Neural cell (in vitro differentiated cells): ENCODE measurements around the gene VAV2. TPM values are rescaled to one million over a fixed set of nuclear protein-coding genes. Genes with fewer than 3 reads are reported as not detected.

ENCODE experiments used
- H2AFZ ChIP-seq: fragments of 200-600, 300-800 bp; sonication (generic), shearing (Covaris generic); 2 replicates; pipeline ENCODE4 v1.6.0; 2014; ENCODE audit warnings: low read depth, mild to moderate bottlenecking, antibody characterized with exemption, low read length, moderate library complexity
- H3F3A ChIP-seq: fragments of 200-600 bp; shearing (Covaris generic); 2 replicates; pipeline ENCODE4 v1.6.1; 2016; ENCODE audit warnings: mild to moderate bottlenecking, moderate library complexity, mixed read lengths, antibody characterized with exemption, low read length; ENCODE audit not compliant: insufficient read depth, poor library complexity, severe bottlenecking
- H3K27ac ChIP-seq: fragments of 200-600, 300-800 bp; sonication (generic), shearing (Covaris generic); 2 replicates; pipeline ENCODE4 v1.5.1; 2014; ENCODE audit warnings: mild to moderate bottlenecking, low read length, moderate library complexity
- H3K27me3 ChIP-seq: fragments of 300-800, 200-600 bp; sonication (generic), shearing (Covaris generic); 2 replicates; pipeline ENCODE4 v1.6.0; 2014; ENCODE audit warnings: mild to moderate bottlenecking, low read depth, low read length, moderate library complexity; ENCODE audit not compliant: insufficient read depth
- H3K36me3 ChIP-seq: fragments of 300-800, 200-600 bp; sonication (generic), shearing (Covaris generic); 2 replicates; pipeline ENCODE4 v1.5.1; 2014; ENCODE audit warnings: mild to moderate bottlenecking, antibody characterized with exemption, low read length, moderate library complexity; ENCODE audit not compliant: insufficient read depth
- H3K4me2 ChIP-seq: fragments of 300-800, 200-600 bp; sonication (generic), shearing (Covaris generic); 2 replicates; pipeline ENCODE4 v1.6.0; 2014; ENCODE audit warnings: mild to moderate bottlenecking, low read length
- H3K4me3 ChIP-seq: fragments of 300-800, 200-600 bp; sonication (generic), shearing (Covaris generic); 2 replicates; pipeline ENCODE4 v1.5.1; 2014; ENCODE audit warnings: mild to moderate bottlenecking, low read length, moderate library complexity
- H3K79me2 ChIP-seq: fragments of 200-600 bp; shearing (Covaris generic); replicated peaks from 2 replicates; pipeline ENCODE4 v1.6.0; 2014; ENCODE audit warnings: mild to moderate bottlenecking, low read length, moderate library complexity; ENCODE audit not compliant: insufficient read depth
- H3K9ac ChIP-seq: fragments of 300-800, 200-600 bp; sonication (generic), shearing (Covaris generic); 2 replicates; pipeline ENCODE4 v1.6.1; 2016; ENCODE audit warnings: mild to moderate bottlenecking, low read length, mixed read lengths
- H3K9me2 ChIP-seq: fragments of 200-600 bp; shearing (Covaris generic); 2 replicates; pipeline ENCODE4 v1.6.1; 2016; ENCODE audit warnings: mild to moderate bottlenecking, low read length, mixed read lengths; ENCODE audit not compliant: insufficient read depth
- H3K9me3 ChIP-seq: fragments of 200-600, 300-800 bp; sonication (generic), shearing (Covaris generic); 2 replicates; pipeline ENCODE4 v1.6.1; 2016; ENCODE audit warnings: mild to moderate bottlenecking, mixed run types, low read length, moderate library complexity, mixed read lengths
- H4K20me1 ChIP-seq: fragments of 200-600 bp; shearing (Covaris generic); 2 replicates; pipeline ENCODE4 v1.6.1; 2016; ENCODE audit warnings: mild to moderate bottlenecking, mixed run types; ENCODE audit not compliant: insufficient read depth
- EP300 ChIP-seq: fragments of 450-650 bp; conservative IDR thresholded peaks from 2 replicates; pipeline ENCODE4 v1.6.1; 2014; ENCODE audit warnings: antibody characterized with exemption, mild to moderate bottlenecking, moderate library complexity; ENCODE audit not compliant: poor library complexity, severe bottlenecking
- EZH2 ChIP-seq: fragments of 200-600, 300-800 bp; shearing (Covaris generic), sonication (generic); IDR thresholded peaks from 2 replicates; pipeline ENCODE4 v1.6.1; 2014; ENCODE audit warnings: antibody characterized with exemption, low read length, borderline replicate concordance, mild to moderate bottlenecking; ENCODE audit not compliant: insufficient read depth, poor library complexity, severe bottlenecking
- MXI1 ChIP-seq: fragments of 450-650 bp; conservative IDR thresholded peaks from 2 replicates; pipeline ENCODE4 v1.6.1; 2014; ENCODE audit warnings: antibody characterized with exemption, mild to moderate bottlenecking; ENCODE audit not compliant: poor library complexity, severe bottlenecking
- POLR2AphosphoS5 ChIP-seq: IDR thresholded peaks from 2 replicates; pipeline ENCODE4 v1.6.1; 2012
- RAD21 ChIP-seq: fragments of 450-650 bp; conservative IDR thresholded peaks from 2 replicates; pipeline ENCODE4 v1.6.1; 2014; ENCODE audit warnings: antibody characterized with exemption, mild to moderate bottlenecking, moderate library complexity
- SMC3 ChIP-seq: fragments of 450-650 bp; conservative IDR thresholded peaks from 2 replicates; pipeline ENCODE4 v1.6.1; 2014; ENCODE audit warnings: antibody characterized with exemption, mild to moderate bottlenecking, moderate library complexity; ENCODE audit not compliant: poor library complexity
- TAF1 ChIP-seq: IDR thresholded peaks from 2 replicates; pipeline ENCODE4 v1.6.1; 2012; ENCODE audit warnings: low read depth
- polyA plus RNA-seq: library from polyadenylated mRNA; depleted of rRNA; stranded (reverse); fragments of >200 nt; gene quantifications from 2 replicates; pipeline ENCODE4 v1.2.3, GENCODE V29; 2014
- TF ChIP-seq, protein P1 (sequence below): IDR thresholded peaks from 2 replicates; pipeline ENCODE4 v1.6.1; 2012; ENCODE audit warnings: borderline replicate concordance
- TF ChIP-seq, protein P2 (sequence below): fragments of 450-650 bp; IDR thresholded peaks from 2 replicates; pipeline ENCODE4 v1.5.1; 2014; ENCODE audit warnings: antibody characterized with exemption, mild to moderate bottlenecking, moderate library complexity; ENCODE audit not compliant: poor library complexity, severe bottlenecking

Gene VAV2
- polyA plus RNA-seq, 1 donor from 2014 or later = 35.2 TPM

DNA sequence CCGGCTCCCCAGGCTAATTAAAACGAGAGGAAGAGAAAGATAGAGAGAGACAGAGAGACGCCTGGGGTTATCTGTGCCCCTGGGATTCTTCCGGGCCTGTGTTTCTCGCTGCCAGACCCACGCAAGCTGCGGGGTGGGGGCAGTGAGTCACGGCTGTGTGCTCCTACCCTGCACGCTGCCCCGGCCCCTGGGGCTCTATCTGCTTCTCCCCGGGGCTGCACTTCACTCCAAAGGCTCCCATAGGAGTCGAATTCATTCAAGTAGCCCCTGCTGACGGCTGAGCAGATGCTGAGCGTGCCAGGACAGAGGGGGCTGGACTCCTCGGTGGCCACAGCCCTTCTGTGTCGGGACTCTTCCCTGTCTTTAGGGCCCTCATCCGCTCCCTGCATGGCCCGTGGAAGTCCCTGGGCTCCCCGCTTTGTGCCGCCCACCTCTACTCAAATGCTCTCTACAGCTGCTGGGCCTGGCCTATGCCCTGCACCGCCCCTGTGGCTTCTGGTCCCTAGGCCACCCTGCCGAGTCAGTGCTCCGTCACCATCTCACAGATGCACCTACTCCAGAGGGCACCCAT is 276.7 kb downstream of the VAV2 start:
- Histone ChIP-seq H3K27ac (no peak overlapping the region), H2AFZ (no peak overlapping the region), H3K9me3 (no peaks in the 10 kb centered on the region), H3K79me2 (no peaks in the 10 kb centered on the region), H4K20me1 (no peaks in the 10 kb centered on the region), H3K9me2 (no peaks in the 10 kb centered on the region), H3K36me3 (no peaks in the 10 kb centered on the region), H3F3A (no peaks in the 10 kb centered on the region), H3K4me2 (no peak overlapping the region), H3K4me3 (no peak overlapping the region), H3K9ac (no peak overlapping the region), H3K27me3 (no peaks in the 10 kb centered on the region)
- no peak for TF ChIP-seq TAF1
- TF ChIP-seq RAD21 = no peak
- no peak for TF ChIP-seq SMC3
- no peak for TF ChIP-seq POLR2AphosphoS5
- TF ChIP-seq, protein P1, sequence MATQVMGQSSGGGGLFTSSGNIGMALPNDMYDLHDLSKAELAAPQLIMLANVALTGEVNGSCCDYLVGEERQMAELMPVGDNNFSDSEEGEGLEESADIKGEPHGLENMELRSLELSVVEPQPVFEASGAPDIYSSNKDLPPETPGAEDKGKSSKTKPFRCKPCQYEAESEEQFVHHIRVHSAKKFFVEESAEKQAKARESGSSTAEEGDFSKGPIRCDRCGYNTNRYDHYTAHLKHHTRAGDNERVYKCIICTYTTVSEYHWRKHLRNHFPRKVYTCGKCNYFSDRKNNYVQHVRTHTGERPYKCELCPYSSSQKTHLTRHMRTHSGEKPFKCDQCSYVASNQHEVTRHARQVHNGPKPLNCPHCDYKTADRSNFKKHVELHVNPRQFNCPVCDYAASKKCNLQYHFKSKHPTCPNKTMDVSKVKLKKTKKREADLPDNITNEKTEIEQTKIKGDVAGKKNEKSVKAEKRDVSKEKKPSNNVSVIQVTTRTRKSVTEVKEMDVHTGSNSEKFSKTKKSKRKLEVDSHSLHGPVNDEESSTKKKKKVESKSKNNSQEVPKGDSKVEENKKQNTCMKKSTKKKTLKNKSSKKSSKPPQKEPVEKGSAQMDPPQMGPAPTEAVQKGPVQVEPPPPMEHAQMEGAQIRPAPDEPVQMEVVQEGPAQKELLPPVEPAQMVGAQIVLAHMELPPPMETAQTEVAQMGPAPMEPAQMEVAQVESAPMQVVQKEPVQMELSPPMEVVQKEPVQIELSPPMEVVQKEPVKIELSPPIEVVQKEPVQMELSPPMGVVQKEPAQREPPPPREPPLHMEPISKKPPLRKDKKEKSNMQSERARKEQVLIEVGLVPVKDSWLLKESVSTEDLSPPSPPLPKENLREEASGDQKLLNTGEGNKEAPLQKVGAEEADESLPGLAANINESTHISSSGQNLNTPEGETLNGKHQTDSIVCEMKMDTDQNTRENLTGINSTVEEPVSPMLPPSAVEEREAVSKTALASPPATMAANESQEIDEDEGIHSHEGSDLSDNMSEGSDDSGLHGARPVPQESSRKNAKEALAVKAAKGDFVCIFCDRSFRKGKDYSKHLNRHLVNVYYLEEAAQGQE = no peak
- TF ChIP-seq MXI1 = no peak
- TF ChIP-seq EP300 = no peak
- TF ChIP-seq EZH2 = no peak
- TF ChIP-seq, protein P2, sequence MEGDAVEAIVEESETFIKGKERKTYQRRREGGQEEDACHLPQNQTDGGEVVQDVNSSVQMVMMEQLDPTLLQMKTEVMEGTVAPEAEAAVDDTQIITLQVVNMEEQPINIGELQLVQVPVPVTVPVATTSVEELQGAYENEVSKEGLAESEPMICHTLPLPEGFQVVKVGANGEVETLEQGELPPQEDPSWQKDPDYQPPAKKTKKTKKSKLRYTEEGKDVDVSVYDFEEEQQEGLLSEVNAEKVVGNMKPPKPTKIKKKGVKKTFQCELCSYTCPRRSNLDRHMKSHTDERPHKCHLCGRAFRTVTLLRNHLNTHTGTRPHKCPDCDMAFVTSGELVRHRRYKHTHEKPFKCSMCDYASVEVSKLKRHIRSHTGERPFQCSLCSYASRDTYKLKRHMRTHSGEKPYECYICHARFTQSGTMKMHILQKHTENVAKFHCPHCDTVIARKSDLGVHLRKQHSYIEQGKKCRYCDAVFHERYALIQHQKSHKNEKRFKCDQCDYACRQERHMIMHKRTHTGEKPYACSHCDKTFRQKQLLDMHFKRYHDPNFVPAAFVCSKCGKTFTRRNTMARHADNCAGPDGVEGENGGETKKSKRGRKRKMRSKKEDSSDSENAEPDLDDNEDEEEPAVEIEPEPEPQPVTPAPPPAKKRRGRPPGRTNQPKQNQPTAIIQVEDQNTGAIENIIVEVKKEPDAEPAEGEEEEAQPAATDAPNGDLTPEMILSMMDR = no peak

DNA sequence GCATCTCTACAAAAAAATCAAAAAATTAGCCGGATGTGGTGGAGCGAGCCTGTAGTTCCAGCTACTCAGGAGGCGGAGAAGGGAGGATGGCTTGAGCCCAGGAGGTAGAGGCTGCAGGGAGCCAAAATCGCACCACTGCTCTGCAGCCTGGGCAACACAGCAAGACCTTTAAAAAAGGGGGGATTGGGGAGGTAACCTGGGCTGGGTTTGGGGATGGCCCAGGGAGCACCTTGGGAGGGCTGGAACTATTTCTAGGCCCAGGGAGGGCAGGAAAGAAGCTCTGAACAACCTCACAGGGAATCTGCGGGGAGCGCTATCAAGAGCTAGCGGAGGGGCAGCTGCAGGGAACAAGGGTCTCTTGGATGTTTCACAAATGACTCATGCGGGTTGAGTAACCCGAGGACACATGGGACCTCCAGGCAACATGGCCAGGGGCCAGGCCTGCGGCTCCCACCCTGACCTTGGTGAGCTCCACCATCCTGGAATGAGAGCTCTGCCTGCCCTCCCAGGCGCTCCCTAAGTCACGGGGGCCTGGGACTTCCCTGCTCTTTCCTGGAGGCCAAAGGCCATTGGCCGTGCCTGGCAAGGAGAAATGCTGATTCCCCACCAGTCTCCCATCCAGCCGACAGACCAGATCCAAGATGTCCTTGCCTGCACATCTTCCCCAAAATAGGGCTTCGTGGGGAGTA is 277.4 kb downstream of the VAV2 start:
- Histone ChIP-seq H3K4me2 (no peak overlapping the region), H3K9me2 (no peaks in the 10 kb centered on the region), H3K9me3 (no peaks in the 10 kb centered on the region), H3K27me3 (no peaks in the 10 kb centered on the region), H3K9ac (no peak overlapping the region), H3K36me3 (no peaks in the 10 kb centered on the region), H3K4me3 (no peak overlapping the region), H3F3A (no peaks in the 10 kb centered on the region), H4K20me1 (no peaks in the 10 kb centered on the region), H3K27ac (no peak overlapping the region), H3K79me2 (no peaks in the 10 kb centered on the region), H2AFZ (no peak overlapping the region)
- TF ChIP-seq POLR2AphosphoS5 = no peak
- no peak for TF ChIP-seq SMC3
- TF ChIP-seq, protein P1 = no peak
- no peak for TF ChIP-seq RAD21
- TF ChIP-seq EP300 = no peak
- no peak for TF ChIP-seq EZH2
- no peak for TF ChIP-seq MXI1
- TF ChIP-seq, protein P2 = no peak
- TF ChIP-seq TAF1 = no peak
